H9 (cell line): ENCODE measurements around the gene RALGAPA2. TPM values are rescaled to one million over a fixed set of nuclear protein-coding genes. Genes with fewer than 3 reads are reported as not detected.

ENCODE experiments used
- DNase-seq: peaks from one replicate; pipeline ENCODE4 v3.0.0-alpha.2; 2017
- H2AFZ ChIP-seq: one replicate; pipeline ENCODE4 v1.6.1; 2013; ENCODE audit warnings: mild to moderate bottlenecking, low read length, control low read depth, moderate library complexity
- H2AK5ac ChIP-seq: 2 replicates; pipeline ENCODE4 v1.6.1; 2013; ENCODE audit warnings: low read length, control low read depth, mixed read lengths; ENCODE audit not compliant: insufficient read length
- H2BK120ac ChIP-seq: one replicate; pipeline ENCODE4 v1.6.1; 2013; ENCODE audit warnings: low read depth, mild to moderate bottlenecking, low read length, control low read depth, inconsistent platforms; ENCODE audit not compliant: poor library complexity, severe bottlenecking
- H2BK12ac ChIP-seq: 2 replicates; pipeline ENCODE4 v1.6.1; 2013; ENCODE audit warnings: low read length, control low read depth, mixed read lengths, low read depth; ENCODE audit not compliant: insufficient read length
- H2BK15ac ChIP-seq: 2 replicates; pipeline ENCODE4 v1.6.1; 2013; ENCODE audit warnings: low read depth, low read length, control low read depth
- H2BK20ac ChIP-seq: one replicate; pipeline ENCODE4 v1.6.1; 2013; ENCODE audit warnings: low read depth, mild to moderate bottlenecking, low read length, control low read depth, inconsistent platforms; ENCODE audit not compliant: poor library complexity, severe bottlenecking
- H2BK5ac ChIP-seq: 2 replicates; pipeline ENCODE4 v1.6.1; 2013; ENCODE audit warnings: low read length, control low read depth, mixed read lengths; ENCODE audit not compliant: insufficient read length
- H3K14ac ChIP-seq: 2 replicates; pipeline ENCODE4 v1.6.1; 2013; ENCODE audit warnings: low read length, control low read depth; ENCODE audit not compliant: insufficient read depth
- H3K18ac ChIP-seq: 2 replicates; pipeline ENCODE4 v1.6.1; 2013; ENCODE audit warnings: low read depth, mild to moderate bottlenecking, mixed read lengths, low read length, control low read depth; ENCODE audit not compliant: insufficient read length
- H3K23ac ChIP-seq: 2 replicates; pipeline ENCODE4 v1.6.1; 2013; ENCODE audit warnings: low read length, control low read depth, mixed read lengths, low read depth; ENCODE audit not compliant: insufficient read length
- H3K23me2 ChIP-seq: 2 replicates; pipeline ENCODE4 v1.6.1; 2013; ENCODE audit warnings: low read depth, mild to moderate bottlenecking, mixed read lengths, low read length, control low read depth; ENCODE audit not compliant: insufficient read length, poor library complexity, severe bottlenecking
- H3K27ac ChIP-seq: 2 replicates; pipeline ENCODE4 v1.5.1; 2013; ENCODE audit warnings: low read length, control low read depth, mixed read lengths, low read depth; ENCODE audit not compliant: insufficient read length
- H3K27me3 ChIP-seq: 2 replicates; pipeline ENCODE4 v1.6.1; 2013; ENCODE audit warnings: low read length, control low read depth, inconsistent platforms; ENCODE audit not compliant: insufficient read depth
- H3K4ac ChIP-seq: 2 replicates; pipeline ENCODE4 v1.6.1; 2013; ENCODE audit warnings: low read depth, mild to moderate bottlenecking, control low read depth, inconsistent platforms, low read length, moderate library complexity
- H3K4me1 ChIP-seq: 2 replicates; pipeline ENCODE4 v1.6.1; 2013; ENCODE audit warnings: low read length, control low read depth, inconsistent platforms; ENCODE audit not compliant: insufficient read depth
- H3K4me2 ChIP-seq: 2 replicates; pipeline ENCODE4 v1.6.1; 2013; ENCODE audit warnings: low read length, control low read depth, mixed read lengths; ENCODE audit not compliant: insufficient read length, insufficient read depth
- H3K56ac ChIP-seq: 2 replicates; pipeline ENCODE4 v1.6.1; 2013; ENCODE audit warnings: low read depth, mild to moderate bottlenecking, mixed read lengths, low read length, control low read depth; ENCODE audit not compliant: insufficient read length
- H3K79me1 ChIP-seq: 2 replicates; pipeline ENCODE4 v1.6.1; 2013; ENCODE audit warnings: low read depth, mild to moderate bottlenecking, moderate library complexity, low read length, control low read depth, inconsistent platforms; ENCODE audit not compliant: insufficient read depth, poor library complexity, severe bottlenecking
- H3K79me2 ChIP-seq: 2 replicates; pipeline ENCODE4 v1.6.1; 2013; ENCODE audit warnings: low read length, control low read depth, inconsistent platforms; ENCODE audit not compliant: insufficient read depth
- H3K9ac ChIP-seq: 2 replicates; pipeline ENCODE4 v1.6.1; 2013; ENCODE audit warnings: low read length, control low read depth, mixed read lengths; ENCODE audit not compliant: insufficient read length; ENCODE audit errors: extremely low read depth
- H3K9me3 ChIP-seq: one replicate; pipeline ENCODE4 v1.6.1; 2013; ENCODE audit warnings: low read depth, low read length, inconsistent platforms; ENCODE audit not compliant: control insufficient read depth
- H3T11ph ChIP-seq: one replicate; pipeline ENCODE4 v1.6.1; 2013; ENCODE audit warnings: mild to moderate bottlenecking, low read length, control low read depth, inconsistent platforms
- H4K20me1 ChIP-seq: one replicate; pipeline ENCODE4 v1.6.1; 2013; ENCODE audit not compliant: control insufficient read depth, insufficient read length, insufficient read depth
- H4K5ac ChIP-seq: 2 replicates; pipeline ENCODE4 v1.6.1; 2013; ENCODE audit warnings: low read depth, mild to moderate bottlenecking, mixed read lengths, low read length, control low read depth; ENCODE audit not compliant: insufficient read length
- H4K8ac ChIP-seq: replicated peaks from 2 replicates; pipeline ENCODE4 v1.6.1; 2013; ENCODE audit warnings: low read length, control low read depth, mixed read lengths, low read depth; ENCODE audit not compliant: insufficient read length
- H4K91ac ChIP-seq: 2 replicates; pipeline ENCODE4 v1.6.1; 2013; ENCODE audit warnings: low read depth, mild to moderate bottlenecking, moderate library complexity, mixed read lengths, low read length, control low read depth; ENCODE audit not compliant: insufficient read length
- H3K27ac Mint-ChIP-seq, 3 experiments: 2 replicates in 2 of 3; 3 replicates in 1 of 3; pipeline ENCODE4 v1.8.0; 2020 to 2021; ENCODE audit warnings: mixed read lengths in 3 of 3, mild to moderate bottlenecking in 1 of 3, moderate library complexity in 1 of 3
- H3K27me3 Mint-ChIP-seq: 2 replicates; pipeline ENCODE4 v1.8.0; 2021; ENCODE audit warnings: low read depth, mild to moderate bottlenecking, moderate library complexity, mixed read lengths
- H3K36me3 Mint-ChIP-seq, 3 experiments: 2 replicates in 2 of 3; 3 replicates in 1 of 3; pipeline ENCODE4 v1.8.0; 2020 to 2021; ENCODE audit warnings: low read depth in 3 of 3, mixed read lengths in 3 of 3; ENCODE audit not compliant: insufficient read depth in 1 of 3
- H3K4me1 Mint-ChIP-seq, 2 experiments: 2 replicates each; pipeline ENCODE4 v1.8.0; 2020; ENCODE audit warnings: mixed read lengths in 2 of 2
- H3K4me3 Mint-ChIP-seq, 2 experiments: 2 replicates in 1 of 2; 3 replicates in 1 of 2; pipeline ENCODE4 v1.8.0; 2020 to 2021; ENCODE audit warnings: mild to moderate bottlenecking in 2 of 2, mixed read lengths in 2 of 2, moderate library complexity in 1 of 2
- H3K9me3 Mint-ChIP-seq, 2 experiments: 2 replicates in 1 of 2; 3 replicates in 1 of 2; pipeline ENCODE4 v1.8.0; 2020; ENCODE audit warnings: mild to moderate bottlenecking in 2 of 2, mixed read lengths in 2 of 2, moderate library complexity in 1 of 2
- WGBS: extraction: QIAGEN DNeasy Blood & Tissue Kit; methylation state at CpG from one replicate; pipeline ENCODE4 v1.1.7; 2013; ENCODE audit warnings: missing lambda C conversion rate, low lambda C conversion rate, mixed read lengths; ENCODE audit not compliant: insufficient read length; ENCODE audit errors: extremely low coverage; 5-methylcytosine and 5-hydroxymethylcytosine counted together
- total RNA-seq: library from RNA; stranded (reverse); gene quantifications from 2 replicates; pipeline ENCODE4 v1.2.1, GENCODE V29; 2021
- TF ChIP-seq, protein P1 (sequence below): fragments of 200-600 bp; sonication (generic); conservative IDR thresholded peaks from 3 replicates; pipeline ENCODE4 v1.8.0; 2021; ENCODE audit warnings: antibody characterized with exemption, mild to moderate bottlenecking

RALGAPA2 gene
- total RNA-seq, 1 experiment from 2014 or later, result 16.6 TPM

- no peak overlapping the region for H4K5ac ChIP-seq
- TF ChIP-seq, protein P1, sequence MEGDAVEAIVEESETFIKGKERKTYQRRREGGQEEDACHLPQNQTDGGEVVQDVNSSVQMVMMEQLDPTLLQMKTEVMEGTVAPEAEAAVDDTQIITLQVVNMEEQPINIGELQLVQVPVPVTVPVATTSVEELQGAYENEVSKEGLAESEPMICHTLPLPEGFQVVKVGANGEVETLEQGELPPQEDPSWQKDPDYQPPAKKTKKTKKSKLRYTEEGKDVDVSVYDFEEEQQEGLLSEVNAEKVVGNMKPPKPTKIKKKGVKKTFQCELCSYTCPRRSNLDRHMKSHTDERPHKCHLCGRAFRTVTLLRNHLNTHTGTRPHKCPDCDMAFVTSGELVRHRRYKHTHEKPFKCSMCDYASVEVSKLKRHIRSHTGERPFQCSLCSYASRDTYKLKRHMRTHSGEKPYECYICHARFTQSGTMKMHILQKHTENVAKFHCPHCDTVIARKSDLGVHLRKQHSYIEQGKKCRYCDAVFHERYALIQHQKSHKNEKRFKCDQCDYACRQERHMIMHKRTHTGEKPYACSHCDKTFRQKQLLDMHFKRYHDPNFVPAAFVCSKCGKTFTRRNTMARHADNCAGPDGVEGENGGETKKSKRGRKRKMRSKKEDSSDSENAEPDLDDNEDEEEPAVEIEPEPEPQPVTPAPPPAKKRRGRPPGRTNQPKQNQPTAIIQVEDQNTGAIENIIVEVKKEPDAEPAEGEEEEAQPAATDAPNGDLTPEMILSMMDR, result no peak
- H4K20me1 ChIP-seq, result no peaks in the 10 kb centered on the region
- H4K8ac ChIP-seq, result no peak overlapping the region
- peaks cover 6% of the 10 kb centered on the region for H3K9me3 ChIP-seq
- H4K91ac ChIP-seq, result no peak overlapping the region
- no peak overlapping the region for H3K14ac ChIP-seq
- H2BK15ac ChIP-seq, result no peak overlapping the region
- no peaks in the 10 kb centered on the region for H3K79me1 ChIP-seq
- no peak overlapping the region for H2BK5ac ChIP-seq
- no peak overlapping the region for H2BK120ac ChIP-seq
- H3T11ph ChIP-seq, result no peak overlapping the region
- H3K27ac ChIP-seq, result no peak overlapping the region
- Mint-ChIP-seq H3K27ac (no peak overlapping the region), H3K4me3 (no peak overlapping the region), H3K36me3 (peaks cover 5 to 15% (median 5%) of the 10 kb centered on the region in 3 experiments; a peak in 6 of 7 replicates), H3K9me3 (peaks cover 18 to 29% of the 10 kb centered on the region in 2 experiments), H3K4me1 (peaks cover 26 to 30% of the 10 kb centered on the region in 2 experiments), H3K27me3 (peaks cover 67% of the 10 kb centered on the region)
- H2BK12ac ChIP-seq, result no peak overlapping the region
- no CpG with 5 or more reads among the region's 6 CpGs for WGBS
- no peak overlapping the region for H3K18ac ChIP-seq
- no peaks in the 10 kb centered on the region for H3K4me1 ChIP-seq
- H3K56ac ChIP-seq, result no peak overlapping the region
- H3K23ac ChIP-seq, result no peak overlapping the region
- peaks cover 15% of the 10 kb centered on the region for H3K23me2 ChIP-seq
- no peaks in the 10 kb centered on the region for H3K79me2 ChIP-seq
- H2BK20ac ChIP-seq, result no peak overlapping the region
- no peak overlapping the region for H2AK5ac ChIP-seq
- no peak overlapping the region for H3K4me2 ChIP-seq
- no peak overlapping the region for H3K4ac ChIP-seq
- DNase-seq, result no peak
- peaks cover 16% of the 10 kb centered on the region for H3K27me3 ChIP-seq
- H3K9ac ChIP-seq, result no peak overlapping the region
- no peak overlapping the region for H2AFZ ChIP-seq
Measured at GRCh38 chr20:20359628-20360027, 352.8 kb downstream of the RALGAPA2 start.
